ENCODE measurements around the gene FLT3.

Gene FLT3

GRCh38 chr13:28002886-28003698, 97.3 kb downstream of the FLT3 start:
- DNase-seq (ENCODE audit: low spot score) (no peak), FAIRE-seq (no peak)

- DNase-seq (ENCODE audit: low spot score) (no peak), FAIRE-seq (no peak)
Observed at GRCh38 chr13:28001837-28002473, 98.4 kb downstream of the FLT3 start.

GRCh38 chr13:28001049-28001448, 99.3 kb downstream of the FLT3 start:
- DNase-seq (ENCODE audit: low spot score) (no peak), FAIRE-seq (no peak)

- no peak for DNase-seq (ENCODE audit: low spot score)
Observed at GRCh38 chr13:28000567-28000966, 99.8 kb downstream of the FLT3 start.

GRCh38 chr13:27997904-27998522, 102.4 kb downstream of the FLT3 start:
- FAIRE-seq (no peak), DNase-seq (ENCODE audit: low spot score) (peak; percentile 46)

More at GRCh38 chr13:28000567-28000966, 99.8 kb downstream of the FLT3 start:
- FAIRE-seq, result no peak

GRCh38 chr13:27991881-27992280, 108.5 kb downstream of the FLT3 start:
- FAIRE-seq (no peak), DNase-seq (ENCODE audit: low spot score) (no peak)

- no peak for DNase-seq (ENCODE audit: low spot score)
- FAIRE-seq, result no peak
Observed at GRCh38 chr13:27988520-27988919, 111.9 kb downstream of the FLT3 start, which contains the start of gene URAD. TSS of gene URAD (minus strand) at chr13:27988693. CDS start at chr13:27988637, 56 bp downstream.

- DNase-seq (ENCODE audit: low spot score) (no peak), FAIRE-seq (no peak)
Observed at GRCh38 chr13:27985600-27985999, 114.8 kb downstream of the FLT3 start.

GRCh38 chr13:27982361-27982760, 118.0 kb downstream of the FLT3 start:
- FAIRE-seq, result no peak
- DNase-seq (ENCODE audit: low spot score), result no peak

- DNase-seq (ENCODE audit: low spot score) (no peak), FAIRE-seq (no peak)
Observed at GRCh38 chr13:27981006-27981708, 119.2 kb downstream of the FLT3 start.

GRCh38 chr13:27980280-27980998, 119.9 kb downstream of the FLT3 start:
- no peak for FAIRE-seq
- DNase-seq (ENCODE audit: low spot score), result no peak

GRCh38 chr13:27979765-27980279, 120.6 kb downstream of the FLT3 start:
- FAIRE-seq, result no peak
- no peak for DNase-seq (ENCODE audit: low spot score)

- DNase-seq (ENCODE audit: low spot score) (no peak), FAIRE-seq (no peak)
Observed at GRCh38 chr13:27979001-27979643, 121.3 kb downstream of the FLT3 start.

- DNase-seq (ENCODE audit: low spot score), result no peak
Observed at GRCh38 chr13:27978301-27978968, 121.9 kb downstream of the FLT3 start.

GRCh38 chr13:27977476-27978300, 122.7 kb downstream of the FLT3 start:
- FAIRE-seq (no peak), DNase-seq (ENCODE audit: low spot score) (no peak)

More at GRCh38 chr13:27978301-27978968, 121.9 kb downstream of the FLT3 start:
- FAIRE-seq, result no peak

- no peak for FAIRE-seq
- DNase-seq (ENCODE audit: low spot score), result no peak
Observed at GRCh38 chr13:27976362-27977091, 123.8 kb downstream of the FLT3 start.

- DNase-seq (ENCODE audit: low spot score) (no peak), FAIRE-seq (no peak)
Observed at GRCh38 chr13:27975564-27976361, 124.6 kb downstream of the FLT3 start.
